ENCODE data around the gene CNTNAP2.

The CNTNAP2 gene

DNA sequence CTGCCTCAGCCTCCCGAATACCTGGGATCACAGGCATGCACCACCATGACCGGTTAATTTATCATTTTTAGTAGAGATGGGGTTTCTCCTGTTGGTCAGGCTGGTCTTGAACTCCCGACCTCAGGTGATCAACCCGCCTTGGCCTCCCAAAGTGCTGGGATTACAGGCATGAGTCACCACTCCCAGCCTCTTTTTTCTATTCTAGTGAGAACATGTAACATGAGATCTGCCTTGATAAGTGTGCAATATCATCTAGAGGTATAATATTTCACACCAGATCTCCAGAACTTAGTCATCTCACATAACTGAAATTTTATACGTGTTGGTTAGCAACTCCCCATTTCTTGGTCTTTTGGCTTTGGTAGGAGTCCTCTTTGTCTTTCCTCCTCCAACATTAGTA is 656.9 kb downstream of the CNTNAP2 start:
- no peaks in the 10 kb centered on the region for H3K9me3 ChIP-seq (ENCODE audit: control insufficient read depth, low read depth, low read length)
- H3K9ac ChIP-seq (ENCODE audit: low read length): no peak overlapping the region
- no peak overlapping the region for H3K4me3 ChIP-seq (ENCODE audit: low read length)
- no peaks in the 10 kb centered on the region for H3K36me3 ChIP-seq (ENCODE audit: control insufficient read depth, low read depth, low read length)
- no peak overlapping the region for H3K27ac ChIP-seq (ENCODE audit: low read length)
- no peaks in the 10 kb centered on the region for H3K4me1 ChIP-seq (ENCODE audit: control insufficient read depth, low read depth, low read length)
- H3K27me3 ChIP-seq (ENCODE audit: control insufficient read depth, insufficient read depth, low read length): no peaks in the 10 kb centered on the region

DNA sequence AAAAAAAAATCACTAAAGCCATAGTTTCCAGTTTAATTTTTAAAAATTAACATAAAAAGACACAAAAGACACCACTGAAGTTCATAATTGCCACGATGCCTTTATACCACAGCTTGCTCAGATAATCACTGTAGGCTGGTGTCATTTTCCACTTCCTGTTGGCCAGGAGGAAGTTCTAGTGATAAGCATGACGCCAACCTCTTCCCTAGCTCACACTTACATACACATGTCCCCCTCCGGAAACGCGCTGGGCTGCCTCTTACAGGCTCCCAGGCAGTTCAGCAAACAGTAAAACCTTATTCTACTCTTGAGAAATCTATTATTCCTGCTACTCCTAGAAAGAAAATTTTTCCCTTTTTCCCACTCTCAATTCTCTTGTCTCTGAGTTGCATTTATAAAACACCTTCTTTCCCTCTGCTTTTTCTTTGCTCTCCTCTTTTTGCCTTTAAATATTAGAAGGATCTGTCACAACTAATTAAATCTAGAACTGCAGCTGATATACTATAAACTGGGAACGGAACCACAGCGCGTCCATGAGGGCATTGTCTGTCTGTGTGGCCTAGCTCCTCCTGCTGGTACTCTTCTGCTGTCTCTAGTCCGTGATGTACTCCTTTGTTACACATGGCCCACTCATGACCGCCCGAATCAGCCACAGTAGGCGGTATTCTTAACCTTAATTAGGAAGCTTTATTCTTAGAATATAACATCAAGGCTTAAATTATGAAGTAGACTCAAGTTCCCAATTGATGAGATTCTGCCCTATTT is 664.9 kb downstream of the CNTNAP2 start:
- no peak overlapping the region for H3K27ac ChIP-seq (ENCODE audit: low read length)
- H3K36me3 ChIP-seq (ENCODE audit: control insufficient read depth, low read depth, low read length): no peaks in the 10 kb centered on the region
- H3K4me1 ChIP-seq (ENCODE audit: control insufficient read depth, low read depth, low read length): no peaks in the 10 kb centered on the region
- no peak overlapping the region for H3K4me3 ChIP-seq (ENCODE audit: low read length)
- H3K9me3 ChIP-seq (ENCODE audit: control insufficient read depth, low read depth, low read length): no peaks in the 10 kb centered on the region
- H3K9ac ChIP-seq (ENCODE audit: low read length): no peak overlapping the region
- no peaks in the 10 kb centered on the region for H3K27me3 ChIP-seq (ENCODE audit: control insufficient read depth, insufficient read depth, low read length)

DNA sequence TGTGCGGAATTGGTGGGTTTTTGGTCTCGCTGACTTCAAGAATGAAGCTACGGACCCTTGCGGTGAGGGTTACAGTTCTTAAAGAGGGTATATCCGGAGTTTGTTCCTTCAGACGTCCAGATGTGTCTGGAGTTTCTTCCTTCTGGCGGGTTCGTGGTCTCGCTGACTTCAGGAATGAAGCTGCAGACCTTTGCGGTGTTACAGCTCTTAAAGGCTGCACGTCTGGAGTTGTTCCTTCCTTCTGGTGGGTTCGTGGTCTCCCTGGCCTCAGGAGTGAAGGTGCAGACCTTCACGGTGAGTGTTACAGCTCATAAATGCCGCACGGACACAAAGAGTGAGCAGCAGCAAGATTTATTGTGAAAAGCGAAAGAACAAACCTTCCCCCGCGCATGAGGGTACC is 670.7 kb downstream of the CNTNAP2 start:
- Histone ChIP-seq H3K27ac (ENCODE audit: low read length) (no peak overlapping the region), H3K27me3 (ENCODE audit: control insufficient read depth, insufficient read depth, low read length) (no peaks in the 10 kb centered on the region), H3K4me3 (ENCODE audit: low read length) (no peak overlapping the region), H3K9me3 (ENCODE audit: control insufficient read depth, low read depth, low read length) (no peaks in the 10 kb centered on the region), H3K9ac (ENCODE audit: low read length) (no peak overlapping the region), H3K36me3 (ENCODE audit: control insufficient read depth, low read depth, low read length) (no peaks in the 10 kb centered on the region), H3K4me1 (ENCODE audit: control insufficient read depth, low read depth, low read length) (peaks cover 11% of the 10 kb centered on the region)

DNA sequence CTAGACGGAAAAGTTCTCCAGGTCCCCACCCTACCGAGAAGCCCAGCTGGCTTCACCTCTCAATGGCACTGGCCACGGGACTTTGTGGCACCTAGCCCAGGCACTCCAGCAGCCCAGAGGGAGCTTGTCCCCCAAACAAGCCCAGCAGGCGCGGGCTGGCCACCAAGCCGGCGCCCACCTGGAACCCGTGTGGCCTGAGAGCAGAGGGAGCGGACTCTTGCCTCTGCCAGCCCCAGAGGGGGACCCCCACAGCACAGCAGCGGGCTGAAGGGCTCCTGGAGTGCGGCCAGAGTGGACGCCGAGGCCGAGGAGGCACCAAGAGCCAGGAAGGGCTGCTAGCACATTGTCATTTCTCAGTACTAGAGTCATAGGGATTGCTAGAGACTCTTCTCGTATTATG is 671.4 kb downstream of the CNTNAP2 start:
- H3K27me3 ChIP-seq (ENCODE audit: control insufficient read depth, insufficient read depth, low read length): no peaks in the 10 kb centered on the region
- no peaks in the 10 kb centered on the region for H3K9me3 ChIP-seq (ENCODE audit: control insufficient read depth, low read depth, low read length)
- H3K36me3 ChIP-seq (ENCODE audit: control insufficient read depth, low read depth, low read length): no peaks in the 10 kb centered on the region
- no peak overlapping the region for H3K27ac ChIP-seq (ENCODE audit: low read length)
- H3K9ac ChIP-seq (ENCODE audit: low read length): no peak overlapping the region
- H3K4me1 ChIP-seq (ENCODE audit: control insufficient read depth, low read depth, low read length): peaks cover 17% of the 10 kb centered on the region
- no peak overlapping the region for H3K4me3 ChIP-seq (ENCODE audit: low read length)

GRCh38 chr7:146791344-146792285 is 675.0 kb downstream of the CNTNAP2 start:
- Histone ChIP-seq H3K27me3 (ENCODE audit: control insufficient read depth, insufficient read depth, low read length) (no peaks in the 10 kb centered on the region), H3K9ac (ENCODE audit: low read length) (peak overlapping the region; percentile 37), H3K4me3 (ENCODE audit: low read length) (peak overlapping the region; percentile 31), H3K27ac (ENCODE audit: low read length) (peak overlapping the region; percentile 32), H3K36me3 (ENCODE audit: control insufficient read depth, low read depth, low read length) (no peaks in the 10 kb centered on the region), H3K9me3 (ENCODE audit: control insufficient read depth, low read depth, low read length) (peaks cover 6% of the 10 kb centered on the region), H3K4me1 (ENCODE audit: control insufficient read depth, low read depth, low read length) (peaks cover 17% of the 10 kb centered on the region)

DNA sequence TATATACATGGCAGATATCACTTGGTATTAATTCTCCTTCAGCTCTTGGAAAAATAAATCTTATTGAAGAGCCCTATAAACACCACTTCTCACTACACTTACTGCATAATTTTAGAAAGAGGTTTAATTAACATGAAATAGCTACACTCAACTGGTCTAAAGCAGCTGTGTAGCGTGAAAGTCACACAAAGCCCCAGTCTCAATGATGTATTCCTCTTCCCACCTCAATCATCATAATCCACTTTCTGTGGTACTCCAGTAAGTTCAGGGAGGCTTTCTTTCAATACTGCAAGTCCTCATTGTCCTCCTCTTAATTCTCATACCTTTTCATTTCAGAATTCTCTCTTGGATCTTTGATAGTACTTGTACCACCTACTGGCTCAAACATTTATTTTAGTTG is 688.0 kb downstream of the CNTNAP2 start:
- Histone ChIP-seq H3K27ac (ENCODE audit: low read length) (no peak overlapping the region), H3K36me3 (ENCODE audit: control insufficient read depth, low read depth, low read length) (no peaks in the 10 kb centered on the region), H3K4me3 (ENCODE audit: low read length) (no peak overlapping the region), H3K4me1 (ENCODE audit: control insufficient read depth, low read depth, low read length) (no peaks in the 10 kb centered on the region), H3K27me3 (ENCODE audit: control insufficient read depth, insufficient read depth, low read length) (no peaks in the 10 kb centered on the region), H3K9ac (ENCODE audit: low read length) (no peak overlapping the region), H3K9me3 (ENCODE audit: control insufficient read depth, low read depth, low read length) (peaks cover 6% of the 10 kb centered on the region)

- no peaks in the 10 kb centered on the region for H3K27me3 ChIP-seq (ENCODE audit: control insufficient read depth, insufficient read depth, low read length)
- no peak overlapping the region for H3K4me3 ChIP-seq (ENCODE audit: low read length)
- H3K9ac ChIP-seq (ENCODE audit: low read length): no peak overlapping the region
- no peaks in the 10 kb centered on the region for H3K4me1 ChIP-seq (ENCODE audit: control insufficient read depth, low read depth, low read length)
- no peaks in the 10 kb centered on the region for H3K36me3 ChIP-seq (ENCODE audit: control insufficient read depth, low read depth, low read length)
- H3K27ac ChIP-seq (ENCODE audit: low read length): no peak overlapping the region
- peaks cover 5% of the 10 kb centered on the region for H3K9me3 ChIP-seq (ENCODE audit: control insufficient read depth, low read depth, low read length)
Measured at GRCh38 chr7:146805082-146805481, 688.5 kb downstream of the CNTNAP2 start.

DNA sequence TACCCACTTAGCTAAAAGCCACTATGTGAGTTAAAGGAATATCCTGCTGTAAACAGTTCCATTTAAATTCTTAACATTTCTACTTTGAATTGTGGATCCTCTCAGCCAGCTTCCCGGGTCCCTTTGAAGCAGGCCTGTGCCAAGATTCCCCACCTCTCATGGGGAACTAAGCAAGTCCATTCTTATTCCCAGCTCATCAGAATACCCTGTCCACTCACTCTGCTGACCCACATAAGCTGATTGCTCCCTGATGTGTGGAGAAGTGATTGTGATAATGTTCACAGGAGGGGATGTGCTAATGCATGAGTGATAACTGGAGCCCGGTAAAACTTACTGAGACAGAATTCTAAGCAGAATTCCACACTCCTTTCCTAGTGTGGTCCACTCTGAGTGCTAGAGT is 709.7 kb downstream of the CNTNAP2 start:
- H3K4me1 ChIP-seq (ENCODE audit: control insufficient read depth, low read depth, low read length): peaks cover 15% of the 10 kb centered on the region
- no peak overlapping the region for H3K9ac ChIP-seq (ENCODE audit: low read length)
- no peaks in the 10 kb centered on the region for H3K9me3 ChIP-seq (ENCODE audit: control insufficient read depth, low read depth, low read length)
- H3K27me3 ChIP-seq (ENCODE audit: control insufficient read depth, insufficient read depth, low read length): no peaks in the 10 kb centered on the region
- H3K27ac ChIP-seq (ENCODE audit: low read length): no peak overlapping the region
- no peaks in the 10 kb centered on the region for H3K36me3 ChIP-seq (ENCODE audit: control insufficient read depth, low read depth, low read length)
- no peak overlapping the region for H3K4me3 ChIP-seq (ENCODE audit: low read length)

DNA sequence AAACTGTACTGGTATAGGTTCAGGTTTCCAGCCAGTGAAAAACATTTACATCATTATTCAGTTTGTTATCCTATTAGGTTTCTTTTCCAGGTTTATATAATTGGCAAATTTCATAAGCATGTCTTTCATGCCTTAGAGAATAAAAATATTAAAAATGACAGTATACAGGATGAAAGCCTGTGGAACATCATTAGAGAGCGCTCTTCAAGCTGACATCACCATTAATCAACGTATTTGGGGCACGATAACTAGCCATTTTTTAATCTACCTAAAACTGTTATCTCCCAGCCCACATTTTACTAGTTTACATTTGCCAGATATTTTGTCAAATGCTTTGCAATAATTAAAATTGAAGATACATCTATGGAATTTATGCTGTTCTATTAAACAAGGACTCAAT is 714.1 kb downstream of the CNTNAP2 start:
- Histone ChIP-seq H3K4me1 (ENCODE audit: control insufficient read depth, low read depth, low read length) (peaks cover 7% of the 10 kb centered on the region), H3K9ac (ENCODE audit: low read length) (no peak overlapping the region), H3K27ac (ENCODE audit: low read length) (no peak overlapping the region), H3K27me3 (ENCODE audit: control insufficient read depth, insufficient read depth, low read length) (no peaks in the 10 kb centered on the region), H3K9me3 (ENCODE audit: control insufficient read depth, low read depth, low read length) (no peaks in the 10 kb centered on the region), H3K4me3 (ENCODE audit: low read length) (no peak overlapping the region), H3K36me3 (ENCODE audit: control insufficient read depth, low read depth, low read length) (no peaks in the 10 kb centered on the region)

- no peak overlapping the region for H3K9ac ChIP-seq (ENCODE audit: low read length)
- no peak overlapping the region for H3K4me3 ChIP-seq (ENCODE audit: low read length)
- no peaks in the 10 kb centered on the region for H3K9me3 ChIP-seq (ENCODE audit: control insufficient read depth, low read depth, low read length)
- H3K36me3 ChIP-seq (ENCODE audit: control insufficient read depth, low read depth, low read length): no peaks in the 10 kb centered on the region
- no peaks in the 10 kb centered on the region for H3K4me1 ChIP-seq (ENCODE audit: control insufficient read depth, low read depth, low read length)
- no peak overlapping the region for H3K27ac ChIP-seq (ENCODE audit: low read length)
- no peaks in the 10 kb centered on the region for H3K27me3 ChIP-seq (ENCODE audit: control insufficient read depth, insufficient read depth, low read length)
Measured at GRCh38 chr7:146831875-146832274, 715.3 kb downstream of the CNTNAP2 start.

DNA sequence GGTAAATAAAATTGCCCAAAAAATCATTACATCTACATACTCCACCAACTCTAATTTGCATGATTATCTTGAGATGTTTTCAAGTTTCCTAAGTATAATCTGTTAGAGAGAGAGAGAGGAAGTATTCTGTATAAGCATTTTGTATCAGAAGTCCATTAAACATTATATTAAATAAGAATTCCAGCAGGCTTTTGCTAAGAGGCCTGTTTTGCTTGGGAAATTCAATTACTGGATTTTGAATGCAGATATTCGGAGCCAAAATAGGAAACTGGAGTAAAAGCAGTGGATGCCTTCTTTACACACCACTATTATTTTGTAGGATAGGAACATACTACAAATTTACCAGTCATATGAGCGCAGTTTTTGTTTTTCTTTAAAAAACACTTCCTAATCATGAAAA is 727.8 kb downstream of the CNTNAP2 start:
- Histone ChIP-seq H3K9ac (ENCODE audit: low read length) (no peak overlapping the region), H3K36me3 (ENCODE audit: control insufficient read depth, low read depth, low read length) (no peaks in the 10 kb centered on the region), H3K4me1 (ENCODE audit: control insufficient read depth, low read depth, low read length) (no peaks in the 10 kb centered on the region), H3K27me3 (ENCODE audit: control insufficient read depth, insufficient read depth, low read length) (no peaks in the 10 kb centered on the region), H3K4me3 (ENCODE audit: low read length) (no peak overlapping the region), H3K9me3 (ENCODE audit: control insufficient read depth, low read depth, low read length) (no peaks in the 10 kb centered on the region), H3K27ac (ENCODE audit: low read length) (no peak overlapping the region)
